Measurements from ENCODE around the gene GRIN1.

GRIN1 gene

GRCh38 chr9:137168904-137169856, 30.2 kb downstream of the GRIN1 start:
- Histone ChIP-seq H3K4me3 (ENCODE audit: low read depth in 1 of 2, low read length in 1 of 2) (no peak overlapping the region), H3K36me3 (no peaks in the 10 kb centered on the region), H3K9me3 (no peaks in the 10 kb centered on the region), H3K27ac (no peak overlapping the region), H3K27me3 (peaks cover 100% of the 10 kb centered on the region), H3K4me1 (ENCODE audit: control insufficient read depth in 1 of 2, insufficient read depth in 1 of 2, low read depth in 1 of 2, low read length in 1 of 2) (peaks cover 0 to 4% of the 10 kb centered on the region in 2 experiments)
- TF ChIP-seq CTCF (IDR thresholded peaks at IDR 0.05) = no peak

- Histone ChIP-seq H3K27me3 (peaks cover 100% of the 10 kb centered on the region), H3K9me3 (no peaks in the 10 kb centered on the region), H3K36me3 (no peaks in the 10 kb centered on the region), H3K27ac (no peak within 1 kb of the TSS), H3K4me3 (ENCODE audit: low read depth in 1 of 2, low read length in 1 of 2) (no peak within 1 kb of the TSS), H3K4me1 (ENCODE audit: control insufficient read depth in 1 of 2, insufficient read depth in 1 of 2, low read depth in 1 of 2, low read length in 1 of 2) (peaks cover 0 to 4% of the 10 kb centered on the region in 2 experiments)
- TF ChIP-seq CTCF (IDR thresholded peaks at IDR 0.05) = no peak
Observed at GRCh38 chr9:137169896-137170358, 31.0 kb downstream of the GRIN1 start, which contains the start of gene LRRC26. TSS of gene LRRC26 (minus strand) at chr9:137170051. CDS start at chr9:137169943, 108 bp downstream.

- Histone ChIP-seq H3K27me3 (peaks cover 100% of the 10 kb centered on the region), H3K4me3 (ENCODE audit: low read depth in 1 of 2, low read length in 1 of 2) (no peak overlapping the region), H3K27ac (no peak overlapping the region), H3K36me3 (no peaks in the 10 kb centered on the region), H3K9me3 (no peaks in the 10 kb centered on the region), H3K4me1 (ENCODE audit: control insufficient read depth in 1 of 2, insufficient read depth in 1 of 2, low read depth in 1 of 2, low read length in 1 of 2) (peaks cover 0 to 4% of the 10 kb centered on the region in 2 experiments)
- no peak for TF ChIP-seq CTCF (IDR thresholded peaks at IDR 0.05)
Observed at GRCh38 chr9:137170486-137171148, 31.7 kb downstream of the GRIN1 start.

- Histone ChIP-seq H3K27me3 (peaks cover 97% of the 10 kb centered on the region), H3K36me3 (no peaks in the 10 kb centered on the region), H3K9me3 (no peaks in the 10 kb centered on the region), H3K27ac (no peak overlapping the region), H3K4me1 (ENCODE audit: control insufficient read depth in 1 of 2, insufficient read depth in 1 of 2, low read depth in 1 of 2, low read length in 1 of 2) (peaks cover 0 to 4% of the 10 kb centered on the region in 2 experiments), H3K4me3 (ENCODE audit: low read depth in 1 of 2, low read length in 1 of 2) (no peak overlapping the region)
- TF ChIP-seq CTCF (IDR thresholded peaks at IDR 0.05) = no peak
Observed at GRCh38 chr9:137171149-137171900, 32.4 kb downstream of the GRIN1 start.
